DND-41 (cell line): ENCODE data around the gene SS18L1.

Source experiments
- EZH2 ChIP-seq: IDR thresholded peaks from 3 replicates; pipeline ENCODE4 v1.6.1; 2012; ENCODE audit warnings: borderline replicate concordance, low read depth, mild to moderate bottlenecking, moderate library complexity, low read length, inconsistent platforms; ENCODE audit not compliant: severe bottlenecking
- TF ChIP-seq, protein P1 (sequence below): IDR thresholded peaks from 2 replicates; pipeline ENCODE4 v1.5.1; 2012; ENCODE audit warnings: borderline replicate concordance, low read length, moderate library complexity, mild to moderate bottlenecking; ENCODE audit not compliant: poor library complexity, severe bottlenecking; ENCODE audit errors: extremely low read depth

DNA sequence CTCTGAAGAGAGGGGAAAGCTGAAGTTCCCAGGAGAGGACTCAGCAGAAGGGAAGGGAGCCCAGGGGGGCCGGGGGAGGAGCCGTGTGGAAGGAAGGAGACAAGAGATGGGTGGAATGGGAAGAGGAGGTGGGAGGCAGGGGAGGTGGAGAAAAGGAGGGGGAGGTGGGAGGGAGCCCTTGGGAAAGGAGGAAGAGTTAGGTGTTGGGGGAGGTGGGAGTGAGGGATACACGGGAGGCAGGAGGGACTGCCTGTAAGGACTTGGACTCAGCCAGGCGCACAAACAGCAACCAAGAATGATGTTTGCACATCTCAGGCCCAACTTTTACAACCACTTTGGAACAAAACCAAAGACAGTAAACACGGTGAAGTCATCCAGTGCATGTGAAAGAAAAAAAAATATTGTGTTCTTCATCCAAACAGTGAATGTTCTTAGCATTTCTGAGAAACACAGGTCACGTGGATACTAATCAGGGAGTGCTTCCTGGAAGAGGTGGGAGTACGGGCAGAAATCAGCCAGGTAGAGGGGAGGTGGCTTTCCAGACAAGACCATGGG, 38.7 kb upstream of the SS18L1 start:
- TF ChIP-seq, protein P1, sequence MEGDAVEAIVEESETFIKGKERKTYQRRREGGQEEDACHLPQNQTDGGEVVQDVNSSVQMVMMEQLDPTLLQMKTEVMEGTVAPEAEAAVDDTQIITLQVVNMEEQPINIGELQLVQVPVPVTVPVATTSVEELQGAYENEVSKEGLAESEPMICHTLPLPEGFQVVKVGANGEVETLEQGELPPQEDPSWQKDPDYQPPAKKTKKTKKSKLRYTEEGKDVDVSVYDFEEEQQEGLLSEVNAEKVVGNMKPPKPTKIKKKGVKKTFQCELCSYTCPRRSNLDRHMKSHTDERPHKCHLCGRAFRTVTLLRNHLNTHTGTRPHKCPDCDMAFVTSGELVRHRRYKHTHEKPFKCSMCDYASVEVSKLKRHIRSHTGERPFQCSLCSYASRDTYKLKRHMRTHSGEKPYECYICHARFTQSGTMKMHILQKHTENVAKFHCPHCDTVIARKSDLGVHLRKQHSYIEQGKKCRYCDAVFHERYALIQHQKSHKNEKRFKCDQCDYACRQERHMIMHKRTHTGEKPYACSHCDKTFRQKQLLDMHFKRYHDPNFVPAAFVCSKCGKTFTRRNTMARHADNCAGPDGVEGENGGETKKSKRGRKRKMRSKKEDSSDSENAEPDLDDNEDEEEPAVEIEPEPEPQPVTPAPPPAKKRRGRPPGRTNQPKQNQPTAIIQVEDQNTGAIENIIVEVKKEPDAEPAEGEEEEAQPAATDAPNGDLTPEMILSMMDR, result no peak
- no peak for TF ChIP-seq EZH2
